HCT116 (cell line): ENCODE measurements around the gene ZBTB17. TPM values are rescaled to one million over a fixed set of nuclear protein-coding genes. Genes with fewer than 3 reads are reported as not detected.

Experiments
- ATAC-seq: fragments of 200-7000 bp; cut with Tn5 transposase; 2 replicates; pipeline ENCODE4 v1.9.1; 2020; ENCODE audit warnings: mild to moderate bottlenecking, moderate library complexity
- BruUV-seq: library from RNA; stranded (reverse); fragments of 400-500 nt; replicated peaks from 2 replicates; lab custom pipeline; 2021; lab: Mats Ljungman, UMichigan
- CTCF ChIA-PET: fragments of 300-600 bp; sonication (Branson Sonifier 250); formaldehyde crosslinking; loops from one replicate; lab custom pipeline; 2021; ENCODE audit warnings: antibody characterized with exemption; lab: Charles Lee
- POLR2A ChIA-PET: fragments of 300-600, 350-600 bp; sonication (Branson Sonifier 250); formaldehyde crosslinking; loops from one replicate; lab custom pipeline; 2021; ENCODE audit warnings: antibody characterized with exemption; lab: Charles Lee
- RAD21 ChIA-PET, 2 experiments: fragments of 300-600 bp; sonication (Branson Sonifier 250); formaldehyde crosslinking; loops; one replicate each; lab custom pipeline; 2023; ENCODE audit warnings: low total read pairs in 2 of 2; ENCODE audit not compliant: uncharacterized antibody in 2 of 2, unreplicated experiment in 2 of 2, low non-redundant PET in 1 of 2; lab: Charles Lee
- DNase-seq: peaks from one replicate; pipeline ENCODE4 v3.0.0-alpha.2; 2010; ENCODE audit warnings: low read depth, low spot score
- H2AFZ ChIP-seq: fragments of 200-600 bp; shearing (Covaris generic), sonication (generic); 2 replicates; pipeline ENCODE4 v1.6.1; 2017; ENCODE audit warnings: low read depth, mixed run types, mixed read lengths, antibody characterized with exemption, low read length; ENCODE audit not compliant: poor library complexity, severe bottlenecking
- H3K27ac ChIP-seq: 2 replicates; pipeline ENCODE4 v1.5.1; 2012; ENCODE audit warnings: low read depth, low read length
- H3K27me3 ChIP-seq: fragments of 200-600 bp; sonication (generic); 2 replicates; pipeline ENCODE4 v1.6.1; 2016; ENCODE audit warnings: mixed run types, low read length, mixed read lengths; ENCODE audit not compliant: insufficient read depth
- H3K36me3 ChIP-seq, 2 experiments: fragments of 200-500 bp in 1 of 2; fragments of 200-600 bp in 1 of 2; sonication (Bioruptor generic) in 1 of 2; sonication (generic) in 1 of 2; 2 replicates each; pipeline versions ENCODE4 v1.5.1 to v1.6.1; 2014 to 2016; ENCODE audit warnings: low read length in 2 of 2, inconsistent platforms in 1 of 2, mixed read lengths in 1 of 2, mixed run types in 1 of 2; ENCODE audit not compliant: insufficient read depth in 2 of 2, control insufficient read depth in 1 of 2
- H3K4me1 ChIP-seq, 2 experiments: fragments of 200-600 bp in 1 of 2; sonication (generic) in 1 of 2; 2 replicates each; pipeline versions ENCODE4 v1.5.1 to v1.6.1; 2012 to 2017; ENCODE audit warnings: low read length in 2 of 2, inconsistent platforms in 1 of 2, mild to moderate bottlenecking in 1 of 2, mixed read lengths in 1 of 2, mixed run types in 1 of 2, moderate library complexity in 1 of 2; ENCODE audit not compliant: insufficient read depth in 2 of 2, control insufficient read depth in 1 of 2
- H3K4me2 ChIP-seq: fragments of 200-600 bp; sonication (generic); 2 replicates; pipeline ENCODE4 v1.6.1; 2017; ENCODE audit warnings: mixed run types, low read length, mixed read lengths
- H3K4me3 ChIP-seq, 2 experiments: fragments of 200-600 bp in 1 of 2; sonication (generic) in 1 of 2; replicated peaks in 1 of 2; 2 replicates each; pipeline ENCODE4 v1.5.1; 2011 to 2016; ENCODE audit warnings: low read length in 2 of 2, control low read depth in 1 of 2, low read depth in 1 of 2, mild to moderate bottlenecking in 1 of 2, mixed read lengths in 1 of 2, mixed run types in 1 of 2
- H3K79me2 ChIP-seq: fragments of 200-600 bp; sonication (generic); 2 replicates; pipeline ENCODE4 v1.6.1; 2017; ENCODE audit warnings: mild to moderate bottlenecking, mixed run types, low read length, moderate library complexity, mixed read lengths; ENCODE audit not compliant: insufficient read depth
- H3K9ac ChIP-seq: fragments of 200-600 bp; sonication (generic); 2 replicates; pipeline ENCODE4 v1.6.1; 2016; ENCODE audit warnings: low read length, mixed read lengths
- H3K9me2 ChIP-seq: fragments of 200-600 bp; sonication (generic), shearing (Covaris generic); 2 replicates; pipeline ENCODE4 v1.6.1; 2017; ENCODE audit warnings: mixed run types, mild to moderate bottlenecking, moderate library complexity; ENCODE audit not compliant: insufficient read depth
- H3K9me3 ChIP-seq, 2 experiments: fragments of 200-500 bp in 1 of 2; fragments of 200-600 bp in 1 of 2; sonication (Bioruptor generic) in 1 of 2; sonication (generic) in 1 of 2; 2 replicates each; pipeline ENCODE4 v1.6.1; 2014 to 2017; ENCODE audit warnings: low read length in 2 of 2, mixed read lengths in 2 of 2, inconsistent platforms in 1 of 2, low read depth in 1 of 2, mild to moderate bottlenecking in 1 of 2, mixed run types in 1 of 2, moderate library complexity in 1 of 2; ENCODE audit not compliant: control insufficient read depth in 1 of 2, insufficient read depth in 1 of 2
- H4K20me1 ChIP-seq: fragments of 200-600 bp; sonication (generic), shearing (Covaris generic); 2 replicates; pipeline ENCODE4 v1.6.1; 2017; ENCODE audit warnings: mixed run types, mild to moderate bottlenecking, moderate library complexity; ENCODE audit not compliant: insufficient read depth
- CEBPB ChIP-seq: IDR thresholded peaks from 2 replicates; pipeline ENCODE4 v1.6.1; 2012; ENCODE audit warnings: low read depth
- EZH2 ChIP-seq: fragments of 200-600 bp; sonication (generic); IDR thresholded peaks from 2 replicates; pipeline ENCODE4 v1.6.1; 2017; ENCODE audit warnings: antibody characterized with exemption, mixed run types
- RAD21 ChIP-seq: IDR thresholded peaks from 2 replicates; pipeline ENCODE4 v1.6.1; 2012; ENCODE audit warnings: low read depth, mild to moderate bottlenecking
- YY1 ChIP-seq: IDR thresholded peaks from 2 replicates; pipeline ENCODE4 v1.6.1; 2011; ENCODE audit warnings: low read length, low read depth, moderate library complexity, mild to moderate bottlenecking; ENCODE audit not compliant: insufficient replicate concordance; ENCODE audit errors: extremely low read depth
- ZNF274 ChIP-seq: fragments of 200-500 bp; sonication (Bioruptor generic); IDR thresholded peaks from 2 replicates; pipeline ENCODE4 v1.6.1; 2014; ENCODE audit warnings: mild to moderate bottlenecking, low read depth, low read length, inconsistent platforms
- intact Hi-C: fragments of 100-400 bp; cut with micrococcal nuclease; formaldehyde crosslinking; loops from 2 replicates; pipeline ENCODE4 v1.10.0; 2022
- total RNA-seq: library from RNA; stranded (reverse); gene quantifications from one replicate; pipeline ENCODE4 v1.2.1, GENCODE V29; 2021; ENCODE audit not compliant: unreplicated experiment
- TF ChIP-seq, protein P1 (sequence below), 3 experiments: fragments of 200-600 bp in 1 of 3; sonication (generic) in 1 of 3; IDR thresholded peaks in 2 of 3; conservative IDR thresholded peaks in 1 of 3; 2 replicates each; pipeline ENCODE4 v1.5.1; 2012 to 2017; ENCODE audit warnings: low read depth in 2 of 3, low read length in 2 of 3, antibody characterized with exemption in 1 of 3, borderline replicate concordance in 1 of 3, control low read depth in 1 of 3, mild to moderate bottlenecking in 1 of 3, mixed read lengths in 1 of 3, mixed run types in 1 of 3, moderate library complexity in 1 of 3; ENCODE audit not compliant: insufficient read depth in 1 of 3
- TF ChIP-seq, protein P2 (sequence below): IDR thresholded peaks from 2 replicates; pipeline ENCODE4 v1.6.1; 2011; ENCODE audit warnings: mild to moderate bottlenecking, low read length, moderate library complexity; ENCODE audit not compliant: insufficient replicate concordance; ENCODE audit errors: extremely low read depth
- TF ChIP-seq, protein P3 (sequence below): IDR thresholded peaks from 2 replicates; pipeline ENCODE4 v1.6.1; 2012; ENCODE audit warnings: low read depth

Gene ZBTB17
- total RNA-seq, 1 experiment from 2014 or later, result 31.6 TPM

DNA sequence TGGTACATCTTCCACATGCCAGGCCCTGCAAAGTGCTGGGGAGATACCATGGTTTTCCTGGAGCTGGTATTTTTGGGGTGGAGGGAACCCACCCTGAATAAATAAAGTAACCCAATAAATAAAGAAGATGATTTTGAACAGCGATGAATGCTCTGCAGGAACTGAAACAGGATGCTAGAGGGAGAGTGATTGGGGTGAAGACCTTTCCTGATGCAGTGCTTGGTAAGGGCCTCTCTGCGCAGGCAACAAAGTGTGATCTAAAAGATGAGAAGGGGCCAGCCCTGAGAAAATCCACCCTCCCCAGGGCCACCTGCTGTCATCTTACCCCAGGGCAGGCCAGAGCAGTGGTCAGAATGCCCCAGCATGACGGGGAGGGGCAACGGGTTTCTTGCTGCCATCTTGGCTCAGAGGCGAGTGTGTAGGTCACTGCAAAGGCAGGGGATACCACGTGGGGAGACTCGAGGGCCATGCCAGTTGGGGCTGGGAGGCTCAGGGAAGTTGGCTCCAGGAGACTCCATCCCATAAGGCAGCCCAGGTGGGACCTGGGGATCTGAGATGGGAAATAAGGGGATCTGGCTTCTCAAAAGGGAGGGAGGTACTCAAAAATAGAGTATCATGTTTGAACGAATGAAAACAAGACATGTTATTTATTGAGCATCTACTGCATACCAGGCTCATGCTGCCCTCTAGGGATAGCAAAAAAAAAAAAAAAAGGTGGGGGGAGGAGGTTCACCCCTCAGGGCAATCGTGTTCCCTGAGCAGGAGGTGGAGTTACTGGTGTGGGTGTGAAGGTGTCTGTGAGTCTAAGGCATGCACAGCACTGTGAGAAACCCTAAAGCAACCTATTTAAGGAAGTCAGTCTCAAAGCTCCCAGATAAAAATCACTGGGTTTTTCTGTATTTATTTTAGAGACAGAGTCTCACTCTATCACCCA lies 30.9 kb upstream of the ZBTB17 start:
- peak; percentile 63 for ATAC-seq
- no peak overlapping the region for H3K9ac ChIP-seq
- RAD21 ChIA-PET, result no interaction called here
- no peak overlapping the region for H2AFZ ChIP-seq
- no peak for TF ChIP-seq CEBPB
- TF ChIP-seq, protein P1, sequence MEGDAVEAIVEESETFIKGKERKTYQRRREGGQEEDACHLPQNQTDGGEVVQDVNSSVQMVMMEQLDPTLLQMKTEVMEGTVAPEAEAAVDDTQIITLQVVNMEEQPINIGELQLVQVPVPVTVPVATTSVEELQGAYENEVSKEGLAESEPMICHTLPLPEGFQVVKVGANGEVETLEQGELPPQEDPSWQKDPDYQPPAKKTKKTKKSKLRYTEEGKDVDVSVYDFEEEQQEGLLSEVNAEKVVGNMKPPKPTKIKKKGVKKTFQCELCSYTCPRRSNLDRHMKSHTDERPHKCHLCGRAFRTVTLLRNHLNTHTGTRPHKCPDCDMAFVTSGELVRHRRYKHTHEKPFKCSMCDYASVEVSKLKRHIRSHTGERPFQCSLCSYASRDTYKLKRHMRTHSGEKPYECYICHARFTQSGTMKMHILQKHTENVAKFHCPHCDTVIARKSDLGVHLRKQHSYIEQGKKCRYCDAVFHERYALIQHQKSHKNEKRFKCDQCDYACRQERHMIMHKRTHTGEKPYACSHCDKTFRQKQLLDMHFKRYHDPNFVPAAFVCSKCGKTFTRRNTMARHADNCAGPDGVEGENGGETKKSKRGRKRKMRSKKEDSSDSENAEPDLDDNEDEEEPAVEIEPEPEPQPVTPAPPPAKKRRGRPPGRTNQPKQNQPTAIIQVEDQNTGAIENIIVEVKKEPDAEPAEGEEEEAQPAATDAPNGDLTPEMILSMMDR (IDR thresholded peaks at IDR 0.05 in 2 of 3, conservative IDR thresholded peaks at IDR 0.05 in 1 of 3; ENCODE audit: borderline replicate concordance in 1 of 3, insufficient read depth in 1 of 3, low read depth in 2 of 3, low read length in 2 of 3), result peak; percentile 20 to 45 (median 44); a peak in 4 of 6 replicates
- peak; percentile 61 for TF ChIP-seq RAD21
- TF ChIP-seq, all 23 proteins: peak for 2
- Histone ChIP-seq H4K20me1 (no peaks in the 10 kb centered on the region), H3K36me3 (no peaks in the 10 kb centered on the region), H3K79me2 (no peaks in the 10 kb centered on the region), H3K27me3 (no peaks in the 10 kb centered on the region), H3K4me3 (no peak overlapping the region), H3K4me2 (no peak overlapping the region), H3K27ac (no peak overlapping the region), H3K9me3 (no peaks in the 10 kb centered on the region), H3K4me1 (peaks cover 0 to 5% of the 10 kb centered on the region in 2 experiments; a peak in 1 of 4 replicates), H3K9me2 (no peaks in the 10 kb centered on the region)
- peak; percentile 23 for DNase-seq
- BruUV-seq, result no TSS peak
- ChIA-PET POLR2A (no interaction called here), CTCF (interaction anchor here (1.0 to 1.9 kb wide), 2 partner anchors 49 to 215 kb away, joined by 3 to 4 read pairs; no protein-coding TSS in a partner anchor)
- intact Hi-C loops, result loop anchor here (10.0 kb wide), 1 partner anchor 178 kb away; no protein-coding TSS in a partner anchor

DNA sequence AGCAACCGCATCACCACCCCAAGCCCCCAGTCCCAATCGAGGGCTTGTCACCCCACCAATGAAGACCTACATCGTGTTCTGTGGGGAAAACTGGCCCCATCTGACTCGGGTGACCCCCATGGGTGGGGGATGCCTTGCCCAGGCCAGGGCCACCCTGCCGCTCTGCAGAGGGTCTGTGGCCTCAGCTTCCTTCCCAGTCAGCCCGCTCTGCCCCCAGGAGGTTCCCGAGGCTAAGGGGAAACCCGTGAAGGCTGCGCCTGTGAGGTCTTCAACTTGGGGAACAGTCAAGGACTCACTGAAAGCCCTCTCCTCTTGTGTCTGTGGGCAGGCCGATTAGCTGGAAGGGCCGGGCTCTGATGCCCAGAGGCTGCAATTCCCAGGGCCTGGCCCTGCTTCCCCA lies 30.1 kb upstream of the ZBTB17 start:
- Histone ChIP-seq H3K9ac (no peak overlapping the region), H4K20me1 (no peaks in the 10 kb centered on the region), H3K27ac (no peak overlapping the region), H3K4me1 (peaks cover 0 to 5% of the 10 kb centered on the region in 2 experiments; a peak in 1 of 4 replicates), H3K79me2 (no peaks in the 10 kb centered on the region), H3K9me3 (no peaks in the 10 kb centered on the region), H3K4me3 (no peak overlapping the region), H3K36me3 (no peaks in the 10 kb centered on the region), H3K27me3 (no peaks in the 10 kb centered on the region), H2AFZ (no peak overlapping the region), H3K9me2 (no peaks in the 10 kb centered on the region), H3K4me2 (no peak overlapping the region)
- ChIA-PET POLR2A (no interaction called here), CTCF (no interaction called here), RAD21 (no interaction called here)
- DNase-seq, result no peak
- no peak for ATAC-seq
- BruUV-seq, result no TSS peak
- intact Hi-C loops, result loop anchor here (10.0 kb wide), 1 partner anchor 179 kb away; no protein-coding TSS in a partner anchor
- TF ChIP-seq CEBPB, result no peak
- TF ChIP-seq, protein P2, sequence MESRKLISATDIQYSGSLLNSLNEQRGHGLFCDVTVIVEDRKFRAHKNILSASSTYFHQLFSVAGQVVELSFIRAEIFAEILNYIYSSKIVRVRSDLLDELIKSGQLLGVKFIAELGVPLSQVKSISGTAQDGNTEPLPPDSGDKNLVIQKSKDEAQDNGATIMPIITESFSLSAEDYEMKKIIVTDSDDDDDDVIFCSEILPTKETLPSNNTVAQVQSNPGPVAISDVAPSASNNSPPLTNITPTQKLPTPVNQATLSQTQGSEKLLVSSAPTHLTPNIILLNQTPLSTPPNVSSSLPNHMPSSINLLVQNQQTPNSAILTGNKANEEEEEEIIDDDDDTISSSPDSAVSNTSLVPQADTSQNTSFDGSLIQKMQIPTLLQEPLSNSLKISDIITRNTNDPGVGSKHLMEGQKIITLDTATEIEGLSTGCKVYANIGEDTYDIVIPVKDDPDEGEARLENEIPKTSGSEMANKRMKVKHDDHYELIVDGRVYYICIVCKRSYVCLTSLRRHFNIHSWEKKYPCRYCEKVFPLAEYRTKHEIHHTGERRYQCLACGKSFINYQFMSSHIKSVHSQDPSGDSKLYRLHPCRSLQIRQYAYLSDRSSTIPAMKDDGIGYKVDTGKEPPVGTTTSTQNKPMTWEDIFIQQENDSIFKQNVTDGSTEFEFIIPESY, result no peak
- no peak for TF ChIP-seq EZH2
- TF ChIP-seq, protein P3, sequence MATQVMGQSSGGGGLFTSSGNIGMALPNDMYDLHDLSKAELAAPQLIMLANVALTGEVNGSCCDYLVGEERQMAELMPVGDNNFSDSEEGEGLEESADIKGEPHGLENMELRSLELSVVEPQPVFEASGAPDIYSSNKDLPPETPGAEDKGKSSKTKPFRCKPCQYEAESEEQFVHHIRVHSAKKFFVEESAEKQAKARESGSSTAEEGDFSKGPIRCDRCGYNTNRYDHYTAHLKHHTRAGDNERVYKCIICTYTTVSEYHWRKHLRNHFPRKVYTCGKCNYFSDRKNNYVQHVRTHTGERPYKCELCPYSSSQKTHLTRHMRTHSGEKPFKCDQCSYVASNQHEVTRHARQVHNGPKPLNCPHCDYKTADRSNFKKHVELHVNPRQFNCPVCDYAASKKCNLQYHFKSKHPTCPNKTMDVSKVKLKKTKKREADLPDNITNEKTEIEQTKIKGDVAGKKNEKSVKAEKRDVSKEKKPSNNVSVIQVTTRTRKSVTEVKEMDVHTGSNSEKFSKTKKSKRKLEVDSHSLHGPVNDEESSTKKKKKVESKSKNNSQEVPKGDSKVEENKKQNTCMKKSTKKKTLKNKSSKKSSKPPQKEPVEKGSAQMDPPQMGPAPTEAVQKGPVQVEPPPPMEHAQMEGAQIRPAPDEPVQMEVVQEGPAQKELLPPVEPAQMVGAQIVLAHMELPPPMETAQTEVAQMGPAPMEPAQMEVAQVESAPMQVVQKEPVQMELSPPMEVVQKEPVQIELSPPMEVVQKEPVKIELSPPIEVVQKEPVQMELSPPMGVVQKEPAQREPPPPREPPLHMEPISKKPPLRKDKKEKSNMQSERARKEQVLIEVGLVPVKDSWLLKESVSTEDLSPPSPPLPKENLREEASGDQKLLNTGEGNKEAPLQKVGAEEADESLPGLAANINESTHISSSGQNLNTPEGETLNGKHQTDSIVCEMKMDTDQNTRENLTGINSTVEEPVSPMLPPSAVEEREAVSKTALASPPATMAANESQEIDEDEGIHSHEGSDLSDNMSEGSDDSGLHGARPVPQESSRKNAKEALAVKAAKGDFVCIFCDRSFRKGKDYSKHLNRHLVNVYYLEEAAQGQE, result no peak
- TF ChIP-seq YY1, result no peak
- no peak for TF ChIP-seq ZNF274
